ENCODE results near the gene RASGEF1C.

Gene RASGEF1C

GRCh38 chr5:180191716-180192115, 17.3 kb downstream of the RASGEF1C start:
- H3K27ac ChIP-seq (ENCODE audit: low read depth, low read length) = no peak overlapping the region
- peaks cover 0 to 10% (median 4%) of the 10 kb centered on the region in 5 donors for H3K9me3 ChIP-seq (ENCODE audit: control insufficient read depth in 5 of 5, low read length in 5 of 5)
- no peaks in the 10 kb centered on the region for H3K36me3 ChIP-seq (ENCODE audit: control insufficient read depth in 5 of 5, insufficient read depth in 5 of 5, low read length in 5 of 5)
- no peaks in the 10 kb centered on the region for H3K27me3 ChIP-seq (ENCODE audit: control insufficient read depth in 5 of 5, insufficient read depth in 4 of 5, low read length in 5 of 5)
- no peaks in the 10 kb centered on the region for H3K4me1 ChIP-seq (ENCODE audit: control insufficient read depth in 5 of 5, insufficient read depth in 5 of 5, low read length in 5 of 5)
- H3K4me3 ChIP-seq (ENCODE audit: low read depth in 1 of 5, low read length in 5 of 5) = no peak overlapping the region
- H3K9ac ChIP-seq (ENCODE audit: low read length in 5 of 5) = no peak overlapping the region

GRCh38 chr5:180187767-180188166, 21.2 kb downstream of the RASGEF1C start:
- Histone ChIP-seq H3K9ac (ENCODE audit: low read length in 5 of 5) (no peak overlapping the region), H3K4me1 (ENCODE audit: control insufficient read depth in 5 of 5, insufficient read depth in 5 of 5, low read length in 5 of 5) (no peaks in the 10 kb centered on the region), H3K4me3 (ENCODE audit: low read depth in 1 of 5, low read length in 5 of 5) (no peak overlapping the region), H3K27ac (ENCODE audit: low read depth, low read length) (no peak overlapping the region), H3K27me3 (ENCODE audit: control insufficient read depth in 5 of 5, insufficient read depth in 4 of 5, low read length in 5 of 5) (no peaks in the 10 kb centered on the region), H3K9me3 (ENCODE audit: control insufficient read depth in 5 of 5, low read length in 5 of 5) (peaks cover 0 to 17% (median 7%) of the 10 kb centered on the region in 5 donors), H3K36me3 (ENCODE audit: control insufficient read depth in 5 of 5, insufficient read depth in 5 of 5, low read length in 5 of 5) (no peaks in the 10 kb centered on the region)

GRCh38 chr5:180180846-180181245, 28.2 kb downstream of the RASGEF1C start:
- Histone ChIP-seq H3K4me1 (ENCODE audit: control insufficient read depth in 5 of 5, insufficient read depth in 5 of 5, low read length in 5 of 5) (peaks cover 2 to 6% (median 6%) of the 10 kb centered on the region in 5 donors), H3K36me3 (ENCODE audit: control insufficient read depth in 5 of 5, insufficient read depth in 5 of 5, low read length in 5 of 5) (no peaks in the 10 kb centered on the region), H3K9ac (ENCODE audit: low read length in 5 of 5) (no peak overlapping the region), H3K4me3 (ENCODE audit: low read depth in 1 of 5, low read length in 5 of 5) (no peak overlapping the region), H3K27me3 (ENCODE audit: control insufficient read depth in 5 of 5, insufficient read depth in 4 of 5, low read length in 5 of 5) (peaks cover 4 to 17% (median 10%) of the 10 kb centered on the region in 5 donors), H3K9me3 (ENCODE audit: control insufficient read depth in 5 of 5, low read length in 5 of 5) (peaks cover 0 to 7% (median 0%) of the 10 kb centered on the region in 5 donors), H3K27ac (ENCODE audit: low read depth, low read length) (no peak overlapping the region)

GRCh38 chr5:180180421-180180820, 28.6 kb downstream of the RASGEF1C start:
- Histone ChIP-seq H3K9ac (ENCODE audit: low read length in 5 of 5) (no peak overlapping the region), H3K27me3 (ENCODE audit: control insufficient read depth in 5 of 5, insufficient read depth in 4 of 5, low read length in 5 of 5) (peaks cover 4 to 17% (median 10%) of the 10 kb centered on the region in 5 donors), H3K36me3 (ENCODE audit: control insufficient read depth in 5 of 5, insufficient read depth in 5 of 5, low read length in 5 of 5) (no peaks in the 10 kb centered on the region), H3K27ac (ENCODE audit: low read depth, low read length) (no peak overlapping the region), H3K4me1 (ENCODE audit: control insufficient read depth in 5 of 5, insufficient read depth in 5 of 5, low read length in 5 of 5) (peaks cover 2 to 6% (median 6%) of the 10 kb centered on the region in 5 donors), H3K4me3 (ENCODE audit: low read depth in 1 of 5, low read length in 5 of 5) (no peak overlapping the region), H3K9me3 (ENCODE audit: control insufficient read depth in 5 of 5, low read length in 5 of 5) (peaks cover 0 to 7% (median 0%) of the 10 kb centered on the region in 5 donors)

GRCh38 chr5:180179442-180180420, 29.3 kb downstream of the RASGEF1C start:
- H3K4me1 ChIP-seq (ENCODE audit: control insufficient read depth in 5 of 5, insufficient read depth in 5 of 5, low read length in 5 of 5) = peaks cover 2 to 6% (median 6%) of the 10 kb centered on the region in 5 donors

GRCh38 chr5:180178531-180179441, 30.2 kb downstream of the RASGEF1C start:
- no peaks in the 10 kb centered on the region for H3K36me3 ChIP-seq (ENCODE audit: control insufficient read depth in 5 of 5, insufficient read depth in 5 of 5, low read length in 5 of 5)
- H3K27ac ChIP-seq (ENCODE audit: low read depth, low read length) = no peak overlapping the region
- H3K27me3 ChIP-seq (ENCODE audit: control insufficient read depth in 5 of 5, insufficient read depth in 4 of 5, low read length in 5 of 5) = peaks cover 4 to 17% (median 10%) of the 10 kb centered on the region in 5 donors
- no peak overlapping the region for H3K4me3 ChIP-seq (ENCODE audit: low read depth in 1 of 5, low read length in 5 of 5)
- H3K9ac ChIP-seq (ENCODE audit: low read length in 5 of 5) = no peak overlapping the region
- no peaks in the 10 kb centered on the region for H3K9me3 ChIP-seq (ENCODE audit: control insufficient read depth in 5 of 5, low read length in 5 of 5)
- H3K4me1 ChIP-seq (ENCODE audit: control insufficient read depth in 5 of 5, insufficient read depth in 5 of 5, low read length in 5 of 5) = peaks cover 2 to 6% (median 6%) of the 10 kb centered on the region in 5 donors

More at GRCh38 chr5:180179442-180180420, 29.3 kb downstream of the RASGEF1C start:
- Histone ChIP-seq H3K27ac (ENCODE audit: low read depth, low read length) (no peak overlapping the region), H3K9me3 (ENCODE audit: control insufficient read depth in 5 of 5, low read length in 5 of 5) (peaks cover 0 to 5% (median 0%) of the 10 kb centered on the region in 5 donors), H3K36me3 (ENCODE audit: control insufficient read depth in 5 of 5, insufficient read depth in 5 of 5, low read length in 5 of 5) (no peaks in the 10 kb centered on the region), H3K4me3 (ENCODE audit: low read depth in 1 of 5, low read length in 5 of 5) (no peak overlapping the region), H3K9ac (ENCODE audit: low read length in 5 of 5) (no peak overlapping the region), H3K27me3 (ENCODE audit: control insufficient read depth in 5 of 5, insufficient read depth in 4 of 5, low read length in 5 of 5) (peaks cover 4 to 17% (median 10%) of the 10 kb centered on the region in 5 donors)

- H3K36me3 ChIP-seq (ENCODE audit: control insufficient read depth in 5 of 5, insufficient read depth in 5 of 5, low read length in 5 of 5) = no peaks in the 10 kb centered on the region
- peaks cover 2 to 14% (median 12%) of the 10 kb centered on the region in 5 donors for H3K4me1 ChIP-seq (ENCODE audit: control insufficient read depth in 5 of 5, insufficient read depth in 5 of 5, low read length in 5 of 5)
- no peak overlapping the region for H3K9ac ChIP-seq (ENCODE audit: low read length in 5 of 5)
- H3K4me3 ChIP-seq (ENCODE audit: low read depth in 1 of 5, low read length in 5 of 5) = no peak overlapping the region
- H3K27me3 ChIP-seq (ENCODE audit: control insufficient read depth in 5 of 5, insufficient read depth in 4 of 5, low read length in 5 of 5) = peaks cover 12 to 26% (median 19%) of the 10 kb centered on the region in 5 donors
- H3K27ac ChIP-seq (ENCODE audit: low read depth, low read length) = no peak overlapping the region
- no peaks in the 10 kb centered on the region for H3K9me3 ChIP-seq (ENCODE audit: control insufficient read depth in 5 of 5, low read length in 5 of 5)
Measured at GRCh38 chr5:180176191-180176590, 32.8 kb downstream of the RASGEF1C start.

- Histone ChIP-seq H3K4me3 (ENCODE audit: low read depth in 1 of 5, low read length in 5 of 5) (no peak overlapping the region), H3K27me3 (ENCODE audit: control insufficient read depth in 5 of 5, insufficient read depth in 4 of 5, low read length in 5 of 5) (peaks cover 13 to 32% (median 17%) of the 10 kb centered on the region in 5 donors), H3K4me1 (ENCODE audit: control insufficient read depth in 5 of 5, insufficient read depth in 5 of 5, low read length in 5 of 5) (peaks cover 2 to 15% (median 14%) of the 10 kb centered on the region in 5 donors), H3K27ac (ENCODE audit: low read depth, low read length) (no peak overlapping the region), H3K9ac (ENCODE audit: low read length in 5 of 5) (no peak overlapping the region), H3K9me3 (ENCODE audit: control insufficient read depth in 5 of 5, low read length in 5 of 5) (no peaks in the 10 kb centered on the region), H3K36me3 (ENCODE audit: control insufficient read depth in 5 of 5, insufficient read depth in 5 of 5, low read length in 5 of 5) (no peaks in the 10 kb centered on the region)
Measured at GRCh38 chr5:180175015-180175431, 34.0 kb downstream of the RASGEF1C start.

- Histone ChIP-seq H3K27ac (ENCODE audit: low read depth, low read length) (no peak overlapping the region), H3K36me3 (ENCODE audit: control insufficient read depth in 5 of 5, insufficient read depth in 5 of 5, low read length in 5 of 5) (no peaks in the 10 kb centered on the region), H3K4me1 (ENCODE audit: control insufficient read depth in 5 of 5, insufficient read depth in 5 of 5, low read length in 5 of 5) (peaks cover 2 to 18% (median 14%) of the 10 kb centered on the region in 5 donors), H3K9ac (ENCODE audit: low read length in 5 of 5) (no peak overlapping the region), H3K9me3 (ENCODE audit: control insufficient read depth in 5 of 5, low read length in 5 of 5) (no peaks in the 10 kb centered on the region), H3K27me3 (ENCODE audit: control insufficient read depth in 5 of 5, insufficient read depth in 4 of 5, low read length in 5 of 5) (peaks cover 17 to 30% (median 20%) of the 10 kb centered on the region in 5 donors), H3K4me3 (ENCODE audit: low read depth in 1 of 5, low read length in 5 of 5) (no peak overlapping the region)
Measured at GRCh38 chr5:180174587-180174972, 34.4 kb downstream of the RASGEF1C start.

All from subcutaneous abdominal adipose tissue (tissue), 5 donors.